Measurements from ENCODE around the gene LRBA.

DNA sequence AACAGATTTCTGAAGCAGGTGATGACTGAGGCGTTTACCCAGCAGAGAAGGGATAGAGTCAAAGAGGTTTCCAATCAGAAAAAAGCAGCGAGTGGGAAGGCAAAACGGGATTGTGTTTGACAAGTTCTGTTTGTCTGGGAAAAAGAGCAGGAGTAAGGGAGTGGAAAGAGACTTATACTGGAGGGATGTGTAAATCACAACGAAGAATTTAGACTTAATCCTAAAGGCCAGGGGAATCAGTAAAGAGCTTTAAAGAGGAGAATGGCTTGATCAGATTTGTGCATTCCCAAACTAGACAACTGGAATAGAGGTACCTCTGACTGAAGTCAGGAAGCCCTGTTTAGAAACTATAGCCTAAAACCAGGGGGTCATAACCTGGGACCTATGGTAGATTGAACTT lies 31.5 kb upstream of the LRBA start:
- TF ChIP-seq CTCF (IDR thresholded peaks at IDR 0.05): no peak
- no peak for TF ChIP-seq POLR2A (IDR thresholded peaks at IDR 0.05; ENCODE audit: low read depth)
